ENCODE data around the gene IRAK2. TPM values are rescaled to one million over a fixed set of nuclear protein-coding genes. Genes with fewer than 3 reads are reported as not detected.

IRAK2 gene
- total RNA-seq, 6 donors from 2014 or later, result 3.1 to 10.2 (median 7.1) TPM

DNA sequence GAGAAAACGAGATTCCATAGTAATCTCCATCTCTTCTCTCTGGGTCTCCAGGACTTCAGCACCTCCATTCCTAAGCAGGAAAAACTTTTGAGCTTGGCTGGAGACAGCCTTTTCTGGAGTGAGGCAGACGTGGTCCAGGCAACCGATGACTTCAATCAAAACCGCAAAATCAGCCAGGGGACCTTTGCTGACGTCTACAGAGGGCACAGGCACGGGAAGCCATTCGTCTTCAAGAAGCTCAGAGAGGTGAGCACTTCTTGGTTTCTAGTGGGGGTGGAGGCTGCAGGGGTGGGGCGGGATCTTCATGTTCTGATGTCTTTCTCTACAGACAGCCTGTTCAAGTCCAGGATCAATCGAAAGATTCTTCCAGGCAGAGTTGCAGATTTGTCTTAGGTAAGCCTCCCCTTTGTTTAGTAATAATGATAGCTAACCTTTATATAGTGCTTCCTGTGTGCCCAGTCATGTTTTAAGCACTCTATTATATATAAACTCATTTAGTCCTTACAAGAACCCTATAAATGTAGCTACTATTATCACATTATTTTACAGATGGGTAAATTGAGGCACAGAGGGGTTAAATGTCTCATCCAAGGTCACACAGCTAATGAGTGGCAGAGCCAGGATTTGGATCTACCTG is 48.6 kb downstream of the IRAK2 start:
- 80 to 91% methylated on average over 9 of the region's 9 CpGs for WGBS, 2 donors
- Histone ChIP-seq H3K4me1 (no peaks in the 10 kb centered on the region), H3K4me3 (no peak overlapping the region), H3K36me3 (peaks cover 0 to 39% (median 5%) of the 10 kb centered on the region in 4 donors), H3K27ac (no peak overlapping the region), H3K9me3 (peaks cover 0 to 11% (median 0%) of the 10 kb centered on the region in 4 donors), H3K27me3 (no peaks in the 10 kb centered on the region)
- ATAC-seq (ENCODE audit: low FRiP score in 2 of 2) (no peak), DNase-seq (no peak)
- no peak for TF ChIP-seq EP300 (IDR thresholded peaks at IDR 0.05)
- no peak for TF ChIP-seq POLR2A (IDR thresholded peaks at IDR 0.05)
- TF ChIP-seq POLR2AphosphoS5 (IDR thresholded peaks at IDR 0.05), result no peak

GRCh38 chr3:10215578-10216368 is 51.1 kb downstream of the IRAK2 start:
- WGBS, 2 donors, result 92 to 95% methylated on average over 6 of the region's 6 CpGs
- Histone ChIP-seq H3K27ac (no peak overlapping the region), H3K4me3 (no peak overlapping the region), H3K9me3 (peaks cover 0 to 11% (median 0%) of the 10 kb centered on the region in 4 donors), H3K27me3 (no peaks in the 10 kb centered on the region), H3K4me1 (peaks cover 0 to 6% (median 2%) of the 10 kb centered on the region in 4 donors), H3K36me3 (peaks cover 0 to 28% (median 5%) of the 10 kb centered on the region in 4 donors)
- ATAC-seq (ENCODE audit: low FRiP score in 2 of 2), result no peak
- TF ChIP-seq EP300 (IDR thresholded peaks at IDR 0.05) (no peak), POLR2A (IDR thresholded peaks at IDR 0.05) (no peak), POLR2AphosphoS5 (IDR thresholded peaks at IDR 0.05) (no peak)
- TF ChIP-seq, protein P1, sequence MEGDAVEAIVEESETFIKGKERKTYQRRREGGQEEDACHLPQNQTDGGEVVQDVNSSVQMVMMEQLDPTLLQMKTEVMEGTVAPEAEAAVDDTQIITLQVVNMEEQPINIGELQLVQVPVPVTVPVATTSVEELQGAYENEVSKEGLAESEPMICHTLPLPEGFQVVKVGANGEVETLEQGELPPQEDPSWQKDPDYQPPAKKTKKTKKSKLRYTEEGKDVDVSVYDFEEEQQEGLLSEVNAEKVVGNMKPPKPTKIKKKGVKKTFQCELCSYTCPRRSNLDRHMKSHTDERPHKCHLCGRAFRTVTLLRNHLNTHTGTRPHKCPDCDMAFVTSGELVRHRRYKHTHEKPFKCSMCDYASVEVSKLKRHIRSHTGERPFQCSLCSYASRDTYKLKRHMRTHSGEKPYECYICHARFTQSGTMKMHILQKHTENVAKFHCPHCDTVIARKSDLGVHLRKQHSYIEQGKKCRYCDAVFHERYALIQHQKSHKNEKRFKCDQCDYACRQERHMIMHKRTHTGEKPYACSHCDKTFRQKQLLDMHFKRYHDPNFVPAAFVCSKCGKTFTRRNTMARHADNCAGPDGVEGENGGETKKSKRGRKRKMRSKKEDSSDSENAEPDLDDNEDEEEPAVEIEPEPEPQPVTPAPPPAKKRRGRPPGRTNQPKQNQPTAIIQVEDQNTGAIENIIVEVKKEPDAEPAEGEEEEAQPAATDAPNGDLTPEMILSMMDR (IDR thresholded peaks at IDR 0.05), result no peak
- no peak for DNase-seq

GRCh38 chr3:10217359-10217758 is 52.6 kb downstream of the IRAK2 start:
- H3K4me3 ChIP-seq, result no peak overlapping the region
- H3K27me3 ChIP-seq, result no peaks in the 10 kb centered on the region
- DNase-seq (no peak), ATAC-seq (ENCODE audit: low FRiP score in 2 of 2) (no peak)
- TF ChIP-seq EP300 (IDR thresholded peaks at IDR 0.05) (no peak), POLR2AphosphoS5 (IDR thresholded peaks at IDR 0.05) (no peak), POLR2A (IDR thresholded peaks at IDR 0.05) (no peak)
- TF ChIP-seq, protein P1 (IDR thresholded peaks at IDR 0.05), result no peak
- H3K4me1 ChIP-seq, result peaks cover 0 to 13% (median 5%) of the 10 kb centered on the region in 4 donors
- H3K9me3 ChIP-seq, result peaks cover 0 to 11% (median 0%) of the 10 kb centered on the region in 4 donors
- no peak overlapping the region for H3K27ac ChIP-seq
- H3K36me3 ChIP-seq, result peaks cover 0 to 28% (median 5%) of the 10 kb centered on the region in 4 donors
- 80 to 98% methylated on average over 3 of the region's 3 CpGs for WGBS, 2 donors

GRCh38 chr3:10219737-10220136 is 55.0 kb downstream of the IRAK2 start:
- DNase-seq, result no peak
- H3K4me1 ChIP-seq, result peaks cover 14 to 29% (median 17%) of the 10 kb centered on the region in 4 donors
- H3K36me3 ChIP-seq, result peaks cover 0 to 24% (median 7%) of the 10 kb centered on the region in 4 donors
- no peak overlapping the region for H3K4me3 ChIP-seq
- H3K9me3 ChIP-seq, result peaks cover 0 to 11% (median 0%) of the 10 kb centered on the region in 4 donors
- WGBS, 2 donors, result 66 to 86% methylated on average over 9 of the region's 9 CpGs
- peak overlapping the region in 2 of 4 donors; percentile 21 to 49 for H3K27ac ChIP-seq
- ATAC-seq (ENCODE audit: low FRiP score in 2 of 2), result no peak
- no peaks in the 10 kb centered on the region for H3K27me3 ChIP-seq
- TF ChIP-seq, protein P1 (IDR thresholded peaks at IDR 0.05), result no peak
- TF ChIP-seq POLR2A (IDR thresholded peaks at IDR 0.05), result no peak
- TF ChIP-seq POLR2AphosphoS5 (IDR thresholded peaks at IDR 0.05), result no peak
- TF ChIP-seq EP300 (IDR thresholded peaks at IDR 0.05), result no peak
